HG02840 (cell line): ENCODE data around the gene KNCN.

Source experiments
- ATAC-seq: cut with Tn5 transposase; IDR thresholded peaks from one replicate; pipeline ENCODE4 v1.9.1; 2021; ENCODE audit warnings: mild to moderate bottlenecking, moderate library complexity, moderate number of reproducible peaks; ENCODE audit not compliant: unreplicated experiment, low FRiP score

KNCN gene

GRCh38 chr1:46546210-46546609 is 5.2 kb downstream of the KNCN start:
- ATAC-seq = no peak

- ATAC-seq = no peak
Measured at GRCh38 chr1:46545784-46546183, 5.7 kb downstream of the KNCN start.

- ATAC-seq = no peak
Measured at GRCh38 chr1:46544561-46545240, 6.7 kb downstream of the KNCN start.

GRCh38 chr1:46543761-46544560 is 7.5 kb downstream of the KNCN start:
- ATAC-seq = no peak

GRCh38 chr1:46543382-46543760 is 8.1 kb downstream of the KNCN start:
- no peak for ATAC-seq

- no peak for ATAC-seq
Measured at GRCh38 chr1:46539972-46540371, 11.5 kb downstream of the KNCN start.

- ATAC-seq = no peak
Measured at GRCh38 chr1:46538147-46538546, 13.3 kb downstream of the KNCN start.

GRCh38 chr1:46537651-46538050 is 13.8 kb downstream of the KNCN start:
- no peak for ATAC-seq

GRCh38 chr1:46536527-46536926 is 14.9 kb downstream of the KNCN start:
- ATAC-seq = no peak

GRCh38 chr1:46535063-46535462 is 16.4 kb downstream of the KNCN start:
- no peak for ATAC-seq

- no peak for ATAC-seq
Measured at GRCh38 chr1:46533179-46533864, 18.1 kb downstream of the KNCN start.

GRCh38 chr1:46532498-46533178 is 18.8 kb downstream of the KNCN start:
- no peak for ATAC-seq

- ATAC-seq = no peak
Measured at GRCh38 chr1:46532095-46532494, 19.4 kb downstream of the KNCN start.

- ATAC-seq = no peak
Measured at GRCh38 chr1:46530791-46531409, 20.5 kb downstream of the KNCN start.

GRCh38 chr1:46530311-46530710 is 21.1 kb downstream of the KNCN start:
- ATAC-seq = no peak

- ATAC-seq = no peak
Measured at GRCh38 chr1:46529031-46529630, 22.3 kb downstream of the KNCN start.

GRCh38 chr1:46528297-46528955 is 23.0 kb downstream of the KNCN start:
- no peak for ATAC-seq

- no peak for ATAC-seq
Measured at GRCh38 chr1:46527474-46528296, 23.8 kb downstream of the KNCN start.
